HepG2 (cell line): Measurements from ENCODE around the gene COL10A1. TPM values are rescaled to one million over a fixed set of nuclear protein-coding genes. Genes with fewer than 3 reads are reported as not detected.

Experiments
- ATAC-seq: fragments of 200-7000 bp; cut with Tn5 transposase; 3 replicates; pipeline ENCODE4 v1.9.1; 2020; ENCODE audit warnings: mild to moderate bottlenecking, moderate library complexity
- BruUV-seq: library from RNA; stranded (reverse); fragments of 400-500 nt; replicated peaks from 2 replicates; lab custom pipeline; 2021; lab: Mats Ljungman, UMichigan
- CTCF ChIA-PET: fragments of 300-600 bp; formaldehyde crosslinking; extraction: SDS; loops from one replicate; lab custom pipeline; 2021; ENCODE audit warnings: low total read pairs, inconsistent platforms, low intra/inter-chr PET ratio; lab: Yijun Ruan, JAX
- POLR2A ChIA-PET: fragments of 350-600 bp; sonication (Branson Sonifier 250); formaldehyde crosslinking; loops from one replicate; lab custom pipeline; 2020; ENCODE audit warnings: antibody characterized with exemption, inconsistent platforms; lab: Yijun Ruan, JAX
- DNase-seq: peaks from one replicate; pipeline ENCODE4 v3.0.0-alpha.2; 2015; ENCODE audit warnings: low spot score
- FAIRE-seq: peaks from 3 replicates; lab custom pipeline; 2011; peaks lifted over from hg19 to GRCh38; lab: Jason Lieb, UNC
- H2AFZ ChIP-seq: one replicate; pipeline ENCODE4 v1.6.1; 2011; ENCODE audit warnings: low read length, inconsistent platforms
- H3K27ac ChIP-seq: fragments of 300-600 bp; 3 replicates; pipeline ENCODE4 v1.8.0; 2011; ENCODE audit warnings: mixed run types, mild to moderate bottlenecking, mixed read lengths, low read length, inconsistent platforms; ENCODE audit not compliant: insufficient read depth; ENCODE audit errors: extremely low read length
- H3K27me3 ChIP-seq, 2 experiments: fragments of 200-600 bp in 1 of 2; 2 replicates in 1 of 2; 3 replicates in 1 of 2; pipeline versions ENCODE4 v1.6.0 to v1.8.0; 2011; ENCODE audit warnings: low read length in 2 of 2, mild to moderate bottlenecking in 2 of 2, moderate library complexity in 2 of 2, inconsistent platforms in 1 of 2; ENCODE audit not compliant: insufficient read depth in 2 of 2, control insufficient read depth in 1 of 2
- H3K36me3 ChIP-seq, 2 experiments: fragments of 200-600 bp in 1 of 2; replicated peaks in 1 of 2; 2 replicates in 1 of 2; 3 replicates in 1 of 2; pipeline versions ENCODE4 v1.5.1 to v1.8.0; 2011; ENCODE audit warnings: low read length in 2 of 2, inconsistent platforms in 1 of 2; ENCODE audit not compliant: insufficient read depth in 2 of 2, control insufficient read depth in 1 of 2
- H3K4me1 ChIP-seq: 2 replicates; pipeline ENCODE4 v1.5.1; 2012; ENCODE audit warnings: low read length, inconsistent platforms; ENCODE audit not compliant: insufficient read depth
- H3K4me2 ChIP-seq: 2 replicates; pipeline ENCODE4 v1.6.0; 2011; ENCODE audit warnings: low read depth, low read length, inconsistent platforms
- H3K4me3 ChIP-seq, 3 experiments: fragments of 200-600 bp in 1 of 3; sonication (generic), shearing (Covaris generic) in 1 of 3; replicated peaks in 1 of 3; 2 replicates each; pipeline ENCODE4 v1.5.1; 2011 to 2016; ENCODE audit warnings: low read length in 3 of 3, inconsistent platforms in 2 of 3, low read depth in 2 of 3, mild to moderate bottlenecking in 2 of 3, control low read depth in 1 of 3, mixed read lengths in 1 of 3; ENCODE audit not compliant: insufficient read depth in 1 of 3
- H3K79me2 ChIP-seq: one replicate; pipeline ENCODE4 v1.6.1; 2011; ENCODE audit warnings: low read length, inconsistent platforms; ENCODE audit not compliant: insufficient read depth
- H3K9ac ChIP-seq: 2 replicates; pipeline ENCODE4 v1.6.0; 2011; ENCODE audit warnings: mild to moderate bottlenecking, low read depth, low read length, inconsistent platforms; ENCODE audit not compliant: insufficient read depth
- H3K9me3 ChIP-seq: 2 replicates; pipeline ENCODE4 v1.5.1; 2012; ENCODE audit warnings: mild to moderate bottlenecking, low read length
- H4K20me1 ChIP-seq: 2 replicates; pipeline ENCODE4 v1.6.0; 2011; ENCODE audit warnings: inconsistent platforms, mild to moderate bottlenecking, low read length, moderate library complexity; ENCODE audit not compliant: insufficient read depth
- ATM ChIP-seq: fragments of 450-650 bp; IDR thresholded peaks from 2 replicates; pipeline ENCODE4 v1.7.1; 2017; ENCODE audit warnings: mild to moderate bottlenecking, borderline replicate concordance
- KAT7 ChIP-seq: IDR thresholded peaks from 2 replicates; pipeline ENCODE4 v1.6.1; 2018; ENCODE audit warnings: borderline replicate concordance, missing compliant biosample characterization
- RAD51 ChIP-seq: fragments of 450-650 bp; IDR thresholded peaks from 2 replicates; pipeline ENCODE4 v1.6.1; 2016; ENCODE audit warnings: borderline replicate concordance
- RFX5 ChIP-seq: IDR thresholded peaks from 2 replicates; pipeline ENCODE4 v1.6.1; 2011; ENCODE audit warnings: low read depth, low read length, improper control_type of control experiment
- RORA ChIP-seq: sonication (generic); formaldehyde crosslinking; IDR thresholded peaks from 2 replicates; pipeline ENCODE4 v1.5.0; 2020; ENCODE audit warnings: mild to moderate bottlenecking, missing genetic modification reagents, moderate library complexity
- SYNCRIP ChIP-seq: fragments of 200-400 bp; formaldehyde crosslinking; IDR thresholded peaks from 2 replicates; pipeline ENCODE4 v1.6.1; 2018; ENCODE audit warnings: mild to moderate bottlenecking, low read depth, low read length; ENCODE audit not compliant: insufficient read depth
- ZBTB42 ChIP-seq: sonication (generic); formaldehyde crosslinking; IDR thresholded peaks from 2 replicates; pipeline ENCODE4 v1.5.0; 2020; ENCODE audit warnings: mild to moderate bottlenecking, missing genetic modification reagents
- ZFAT ChIP-seq: sonication (generic); formaldehyde crosslinking; conservative IDR thresholded peaks from 2 replicates; pipeline ENCODE4 v1.8.1; 2023; ENCODE audit warnings: missing genetic modification reagents, inconsistent platforms
- ZNF382 ChIP-seq: sonication (generic); formaldehyde crosslinking; IDR thresholded peaks from 2 replicates; pipeline ENCODE4 v1.5.0; 2020; ENCODE audit warnings: missing genetic modification reagents, mild to moderate bottlenecking, borderline replicate concordance
- ZNF383 ChIP-seq: sonication (generic); formaldehyde crosslinking; IDR thresholded peaks from 2 replicates; pipeline ENCODE4 v1.4.0; 2020; ENCODE audit warnings: missing genetic modification reagents, mild to moderate bottlenecking, borderline replicate concordance
- ZNF546 ChIP-seq: sonication (generic); formaldehyde crosslinking; conservative IDR thresholded peaks from 2 replicates; pipeline ENCODE4 v1.8.1; 2023; ENCODE audit warnings: mild to moderate bottlenecking, missing genetic modification reagents
- WGBS: methylation state at CpG from one replicate; pipeline ENCODE4 v1.1.6; 2017; ENCODE audit warnings: low lambda C conversion rate; 5-methylcytosine and 5-hydroxymethylcytosine counted together
- in situ Hi-C: cut with HindIII; loops from 2 replicates; pipeline ENCODE4 v1.10.0; 2017; ENCODE audit warnings: low pct_unique_long_range_greater_than_20kb; ENCODE audit not compliant: extremely low pct_ligation_motif_present
- intact Hi-C: fragments of 100-400 bp; cut with micrococcal nuclease; formaldehyde crosslinking; loops from one replicate; pipeline ENCODE4 v1.10.0; 2022; ENCODE audit not compliant: unreplicated experiment
- polyA plus RNA-seq, 8 experiments: library from polyadenylated mRNA; depleted of rRNA in 3 of 8; stranded (reverse) in 7 of 8; unstranded in 1 of 8; fragments of >200 nt; fragmentation: Illumina TruSeq in 4 of 8; extraction: Trizol in 4 of 8; gene quantifications; 2 replicates each; pipeline versions ENCODE4 v1.2.1 to v1.2.3, GENCODE V29; 2011 to 2016; ENCODE audit warnings: low read depth in 4 of 8, missing spikeins in 1 of 8, mixed read lengths in 1 of 8; ENCODE audit not compliant: insufficient read depth in 1 of 8
- total RNA-seq, 5 experiments: library from RNA; depleted of rRNA; stranded (reverse); fragments of >200 nt; fragmentation: Illumina TruSeq; extraction: Trizol; gene quantifications; 2 replicates each; pipeline ENCODE4 v1.2.3, GENCODE V29; 2016; ENCODE audit warnings: low read depth in 1 of 5
- TF ChIP-seq, protein P1 (sequence below): sonication (generic); formaldehyde crosslinking; IDR thresholded peaks from 2 replicates; pipeline ENCODE4 v1.4.0; 2020; ENCODE audit warnings: mild to moderate bottlenecking, missing genetic modification reagents
- TF ChIP-seq, protein P2 (sequence below): sonication (generic); formaldehyde crosslinking; IDR thresholded peaks from 2 replicates; pipeline ENCODE4 v1.4.0; 2020; ENCODE audit warnings: missing genetic modification reagents
- TF ChIP-seq, protein P3 (sequence below): sonication (generic); formaldehyde crosslinking; IDR thresholded peaks from 2 replicates; pipeline ENCODE4 v1.5.1; 2020; ENCODE audit warnings: mild to moderate bottlenecking, missing genetic modification reagents, borderline replicate concordance

The COL10A1 gene
- total and polyA plus RNA-seq, 2 of the 13 experiments (the other 11 are each of a cell fraction or from before 2014, with no cell fraction given), result 0.07 TPM; not detected in 1

DNA sequence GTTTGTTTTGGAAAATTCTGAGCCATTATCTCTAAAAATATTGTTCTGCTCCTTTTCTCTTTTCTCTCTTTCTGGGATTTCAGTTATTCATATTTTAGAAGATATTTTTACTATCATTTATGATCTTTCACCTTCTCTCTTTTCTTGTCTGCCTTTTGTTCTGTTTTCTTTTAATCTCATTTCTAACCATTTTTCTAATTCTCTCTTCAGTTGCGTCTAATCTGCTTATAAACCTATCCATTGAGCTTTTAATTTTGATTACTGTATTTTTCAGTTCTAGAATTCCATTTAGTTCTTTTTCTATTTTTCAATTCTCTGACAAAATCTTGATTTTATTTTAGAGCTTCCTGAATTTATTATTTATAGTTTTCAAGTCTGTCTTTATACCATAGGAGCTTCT, 42.2 kb upstream of the COL10A1 start:
- no peak overlapping the region for H3K4me3 ChIP-seq
- intact Hi-C loops, result no loop called here
- ChIA-PET POLR2A (no interaction called here), CTCF (no interaction called here)
- H3K79me2 ChIP-seq, result no peaks in the 10 kb centered on the region
- no peak overlapping the region for H2AFZ ChIP-seq
- no peaks in the 10 kb centered on the region for H4K20me1 ChIP-seq
- H3K4me1 ChIP-seq, result no peaks in the 10 kb centered on the region
- no TSS peak for BruUV-seq
- TF ChIP-seq KAT7 (no peak), RAD51 (no peak), ZFAT (no peak), RORA (CRISPR knock-in tag) (no peak), ZNF383 (CRISPR knock-in tag) (no peak)
- TF ChIP-seq, protein P1, sequence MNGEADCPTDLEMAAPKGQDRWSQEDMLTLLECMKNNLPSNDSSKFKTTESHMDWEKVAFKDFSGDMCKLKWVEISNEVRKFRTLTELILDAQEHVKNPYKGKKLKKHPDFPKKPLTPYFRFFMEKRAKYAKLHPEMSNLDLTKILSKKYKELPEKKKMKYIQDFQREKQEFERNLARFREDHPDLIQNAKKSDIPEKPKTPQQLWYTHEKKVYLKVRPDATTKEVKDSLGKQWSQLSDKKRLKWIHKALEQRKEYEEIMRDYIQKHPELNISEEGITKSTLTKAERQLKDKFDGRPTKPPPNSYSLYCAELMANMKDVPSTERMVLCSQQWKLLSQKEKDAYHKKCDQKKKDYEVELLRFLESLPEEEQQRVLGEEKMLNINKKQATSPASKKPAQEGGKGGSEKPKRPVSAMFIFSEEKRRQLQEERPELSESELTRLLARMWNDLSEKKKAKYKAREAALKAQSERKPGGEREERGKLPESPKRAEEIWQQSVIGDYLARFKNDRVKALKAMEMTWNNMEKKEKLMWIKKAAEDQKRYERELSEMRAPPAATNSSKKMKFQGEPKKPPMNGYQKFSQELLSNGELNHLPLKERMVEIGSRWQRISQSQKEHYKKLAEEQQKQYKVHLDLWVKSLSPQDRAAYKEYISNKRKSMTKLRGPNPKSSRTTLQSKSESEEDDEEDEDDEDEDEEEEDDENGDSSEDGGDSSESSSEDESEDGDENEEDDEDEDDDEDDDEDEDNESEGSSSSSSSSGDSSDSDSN (CRISPR knock-in tag), result no peak
- FAIRE-seq, result no peak
- no peaks in the 10 kb centered on the region for H3K27me3 ChIP-seq
- H3K36me3 ChIP-seq, result no peaks in the 10 kb centered on the region
- H3K27ac ChIP-seq, result no peak overlapping the region
- no peaks in the 10 kb centered on the region for H3K9me3 ChIP-seq
- DNase-seq, result no peak
- no peak overlapping the region for H3K4me2 ChIP-seq
- no peak for ATAC-seq
- H3K9ac ChIP-seq, result no peak overlapping the region
- WGBS, result 100% methylated on average over 1 of the region's 1 CpG
- in situ Hi-C loops, result no loop called here

DNA sequence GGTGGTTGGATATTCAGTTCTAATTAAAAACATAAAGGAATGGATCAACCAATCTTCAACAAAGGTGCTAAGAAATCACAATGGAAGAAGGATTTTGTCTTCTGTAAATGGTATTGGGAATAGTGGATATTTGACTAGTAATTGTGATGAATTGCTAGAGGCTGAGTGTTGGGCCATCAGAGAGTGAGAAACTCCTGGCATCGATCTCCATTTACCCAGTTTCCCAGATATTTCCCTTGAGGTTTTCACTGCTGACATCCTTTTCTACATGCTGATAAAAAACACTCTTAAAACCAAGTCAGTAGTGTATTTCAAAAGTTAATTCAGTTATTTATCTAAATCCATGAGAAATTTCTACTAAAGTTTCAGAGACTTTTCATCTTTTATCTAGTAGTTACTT, 40.4 kb upstream of the COL10A1 start:
- POLR2A ChIA-PET, result no interaction called here
- Histone ChIP-seq H3K79me2 (no peaks in the 10 kb centered on the region), H3K4me2 (no peak overlapping the region), H3K27ac (no peak overlapping the region), H3K36me3 (no peaks in the 10 kb centered on the region), H4K20me1 (no peaks in the 10 kb centered on the region), H3K9me3 (no peaks in the 10 kb centered on the region), H3K4me3 (no peak overlapping the region), H2AFZ (no peak overlapping the region), H3K27me3 (no peaks in the 10 kb centered on the region), H3K9ac (no peak overlapping the region), H3K4me1 (no peaks in the 10 kb centered on the region)
- intact Hi-C loops, result no loop called here
- 100% methylated on average over 1 of the region's 1 CpG for WGBS
- ATAC-seq, result no peak
- BruUV-seq, result no TSS peak
- FAIRE-seq, result no peak
- CTCF ChIA-PET, result no interaction called here
- no peak for DNase-seq
- in situ Hi-C loops, result no loop called here
- TF ChIP-seq, protein P2, sequence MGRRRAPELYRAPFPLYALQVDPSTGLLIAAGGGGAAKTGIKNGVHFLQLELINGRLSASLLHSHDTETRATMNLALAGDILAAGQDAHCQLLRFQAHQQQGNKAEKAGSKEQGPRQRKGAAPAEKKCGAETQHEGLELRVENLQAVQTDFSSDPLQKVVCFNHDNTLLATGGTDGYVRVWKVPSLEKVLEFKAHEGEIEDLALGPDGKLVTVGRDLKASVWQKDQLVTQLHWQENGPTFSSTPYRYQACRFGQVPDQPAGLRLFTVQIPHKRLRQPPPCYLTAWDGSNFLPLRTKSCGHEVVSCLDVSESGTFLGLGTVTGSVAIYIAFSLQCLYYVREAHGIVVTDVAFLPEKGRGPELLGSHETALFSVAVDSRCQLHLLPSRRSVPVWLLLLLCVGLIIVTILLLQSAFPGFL (CRISPR knock-in tag), result no peak
- TF ChIP-seq, protein P3, sequence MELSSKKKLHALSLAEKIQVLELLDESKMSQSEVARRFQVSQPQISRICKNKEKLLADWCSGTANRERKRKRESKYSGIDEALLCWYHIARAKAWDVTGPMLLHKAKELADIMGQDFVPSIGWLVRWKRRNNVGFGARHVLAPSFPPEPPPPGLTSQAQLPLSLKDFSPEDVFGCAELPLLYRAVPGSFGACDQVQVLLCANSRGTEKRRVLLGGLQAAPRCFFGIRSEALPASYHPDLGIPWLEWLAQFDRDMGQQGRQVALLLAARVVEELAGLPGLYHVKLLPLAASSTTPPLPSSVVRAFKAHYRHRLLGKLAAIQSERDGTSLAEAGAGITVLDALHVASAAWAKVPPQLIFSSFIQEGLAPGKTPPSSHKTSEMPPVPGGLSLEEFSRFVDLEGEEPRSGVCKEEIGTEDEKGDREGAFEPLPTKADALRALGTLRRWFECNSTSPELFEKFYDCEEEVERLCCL (CRISPR knock-in tag), result no peak
- TF ChIP-seq ZBTB42 (CRISPR knock-in tag), result no peak
- no peak for TF ChIP-seq ATM
- no peak for TF ChIP-seq ZNF382
- no peak for TF ChIP-seq ZNF546
- no peak for TF ChIP-seq RFX5
- no peak for TF ChIP-seq SYNCRIP
